Activated CD4-positive, alpha-beta T cell treated with anti-CD3 and anti-CD28 coated beads, Interleukin-2, amount 50 U/mL, for 16 hours (primary cell): ENCODE results near the gene KANK2.
"Not testable (repeated sequence)": the region's sequence is repeated elsewhere in the genome, so short reads cannot be mapped to it uniquely, and the experiment has no call there.

Experiments used
- DNase-seq: peaks from one replicate; pipeline ENCODE4 v3.0.0-alpha.2; 2020

Gene KANK2

DNA sequence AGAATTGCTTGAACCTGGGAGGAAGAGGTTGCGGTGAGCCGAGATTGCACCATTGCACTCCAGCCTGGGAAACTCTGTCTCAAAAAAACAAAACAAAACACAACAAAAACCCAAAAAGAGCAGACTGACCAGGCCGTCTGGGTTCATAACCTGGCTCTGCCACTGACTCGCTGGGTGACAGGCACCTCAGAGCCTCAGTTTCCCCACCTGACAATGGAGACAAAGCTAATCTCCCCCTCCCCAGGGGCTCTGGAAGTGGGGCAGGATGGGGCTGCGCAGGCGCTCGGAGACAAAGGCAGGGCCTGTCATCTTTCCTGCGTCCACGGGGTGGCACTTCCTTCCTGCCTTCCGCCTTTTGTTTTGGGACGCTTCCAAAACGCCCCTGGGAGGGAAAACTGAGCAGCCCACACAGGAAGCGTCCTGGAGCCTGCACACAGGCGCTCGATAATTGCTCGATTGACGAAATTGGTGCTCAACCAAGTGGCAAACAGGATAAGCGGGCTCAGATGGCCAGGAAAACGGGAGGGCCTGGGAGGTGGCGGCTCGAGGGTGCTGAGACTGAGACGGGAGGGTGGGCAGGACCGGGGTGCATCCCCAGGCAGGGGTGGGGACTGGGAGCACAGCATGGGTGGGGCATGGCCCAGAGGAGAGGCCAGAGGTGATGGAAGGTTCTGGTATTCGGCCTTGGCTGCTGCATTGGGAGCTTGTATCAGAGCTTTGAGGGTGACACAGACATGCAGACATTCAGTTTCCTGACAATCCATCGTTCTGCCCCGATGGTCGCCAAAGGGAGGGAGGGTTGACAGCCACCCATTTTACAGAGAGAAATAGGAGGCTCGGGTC lies 59.6 kb downstream of the KANK2 start:
- peak; percentile 54 for DNase-seq

- DNase-seq: no peak
These were observed 60.8 kb downstream of the KANK2 start for GRCh38 chr19:11136400-11137101.

DNA sequence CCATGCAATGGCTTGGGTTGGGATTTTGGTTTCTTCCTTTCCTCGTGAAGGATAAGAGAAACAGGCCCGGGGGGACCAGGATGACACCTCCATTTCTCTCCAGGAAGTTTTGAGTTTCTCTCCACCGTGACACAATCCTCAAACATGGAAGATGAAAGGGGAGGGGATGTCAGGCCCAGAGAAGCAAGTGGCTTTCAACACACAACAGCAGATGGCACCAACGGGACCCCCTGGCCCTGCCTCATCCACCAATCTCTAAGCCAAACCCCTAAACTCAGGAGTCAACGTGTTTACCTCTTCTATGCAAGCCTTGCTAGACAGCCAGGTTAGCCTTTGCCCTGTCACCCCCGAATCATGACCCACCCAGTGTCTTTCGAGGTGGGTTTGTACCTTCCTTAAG lies 65.9 kb downstream of the KANK2 start:
- no peak for DNase-seq

DNA sequence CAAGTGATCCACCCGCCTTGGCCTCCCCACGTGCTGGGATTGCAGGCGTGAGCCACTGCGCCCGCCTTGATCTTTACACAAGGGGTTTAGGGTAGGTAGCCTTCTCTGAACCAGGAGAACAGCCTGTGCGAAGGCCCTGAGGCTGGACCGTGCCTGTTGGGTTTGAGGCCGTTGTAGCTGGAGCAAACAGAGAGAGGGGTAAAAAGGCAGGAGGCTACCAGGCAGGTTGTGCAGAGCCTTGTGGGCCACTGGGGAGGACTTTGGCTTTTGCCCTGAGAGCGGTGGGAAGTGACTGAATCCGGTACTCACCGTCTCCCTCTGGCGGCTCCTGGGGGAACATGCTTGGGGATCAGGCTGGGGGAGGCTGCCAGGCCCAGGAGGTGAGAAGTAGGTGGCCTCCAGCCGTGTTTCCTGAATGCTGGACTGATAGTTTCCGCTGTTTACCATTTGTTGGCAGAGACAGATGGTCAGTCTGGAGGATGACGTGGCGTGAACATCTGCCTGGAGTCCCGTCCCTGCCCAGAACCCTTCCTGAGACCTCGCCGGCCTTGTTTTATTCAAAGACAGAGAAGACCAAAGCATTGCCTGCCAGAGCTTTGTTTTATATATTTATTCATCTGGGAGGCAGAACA lies 66.4 kb downstream of the KANK2 start:
- DNase-seq: peak; percentile 73

GRCh38 chr19:11127905-11128304 lies 69.4 kb downstream of the KANK2 start:
- DNase-seq: no peak

DNA sequence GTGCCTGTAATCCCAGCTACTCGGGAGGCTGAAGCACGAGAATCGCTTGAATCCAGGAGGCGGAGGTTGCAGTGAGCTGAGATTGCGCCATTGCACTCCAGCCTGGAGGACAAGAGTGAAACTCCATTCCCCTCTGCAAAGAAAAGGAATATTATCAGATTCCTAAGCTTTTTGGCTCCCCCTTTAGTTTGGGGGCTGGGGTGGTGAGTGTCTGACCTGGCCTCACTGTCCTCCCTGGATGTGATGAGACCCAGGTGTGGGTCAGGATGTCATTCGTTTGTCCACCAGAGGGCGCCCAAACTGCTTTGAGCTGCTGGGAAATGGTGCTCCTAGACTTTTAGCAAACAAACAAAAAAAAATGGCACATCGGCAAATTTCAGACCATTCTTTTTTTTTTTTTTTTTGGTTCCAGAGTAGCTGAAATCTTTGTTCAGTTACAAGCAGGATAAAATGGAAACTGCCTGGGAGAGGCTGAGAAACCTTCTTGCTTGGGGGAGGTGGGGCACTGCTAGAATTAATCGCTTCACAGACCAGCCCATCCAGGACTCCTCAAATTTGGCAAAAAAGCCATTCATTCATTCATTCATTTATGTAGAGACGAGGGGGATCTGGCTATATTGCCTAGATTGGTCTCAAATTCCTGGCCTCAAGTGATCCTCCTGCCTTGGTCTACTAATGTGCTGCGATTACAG lies 71.2 kb downstream of the KANK2 start:
- DNase-seq: peak; percentile 74

DNA sequence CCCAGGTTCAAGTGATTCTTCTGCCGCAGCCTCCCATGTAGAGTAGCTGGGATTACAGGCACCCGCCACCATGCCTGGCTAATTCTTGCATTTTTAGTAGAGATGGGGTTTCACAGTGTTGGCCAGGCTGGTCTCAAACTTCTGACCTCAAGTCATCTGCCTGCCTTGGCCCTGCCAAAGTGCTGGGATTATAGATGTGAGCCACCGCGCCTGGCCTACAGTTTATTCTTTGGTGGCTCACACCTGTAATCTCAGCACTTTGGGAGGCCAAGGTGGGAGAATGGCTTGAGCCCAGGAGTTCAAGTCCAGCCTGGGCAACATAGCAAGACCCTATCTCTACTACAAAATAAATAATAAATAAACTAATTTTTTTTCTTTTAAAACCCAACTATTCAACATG lies 73.2 kb downstream of the KANK2 start:
- DNase-seq: not testable (repeated sequence)

DNA sequence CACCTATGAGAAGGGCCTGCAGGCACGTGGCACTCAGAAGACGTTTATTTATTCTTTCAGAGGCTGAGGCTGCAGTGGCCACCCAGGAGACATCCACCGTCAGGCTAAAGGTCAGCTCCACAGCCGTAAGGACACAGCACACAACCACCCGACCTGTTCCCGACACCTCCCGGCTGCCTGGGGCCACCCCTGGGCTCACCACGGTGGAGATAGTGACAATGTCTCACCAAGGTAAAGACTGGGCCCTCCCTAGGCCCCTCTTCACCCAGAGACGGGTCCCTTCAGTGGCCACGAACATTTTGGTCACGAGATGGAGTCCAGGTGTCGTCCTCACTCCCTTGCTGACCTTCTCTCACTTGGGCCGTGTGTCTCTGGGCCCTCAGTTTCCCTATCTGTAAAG lies 74.2 kb downstream of the KANK2 start:
- no peak for DNase-seq

DNA sequence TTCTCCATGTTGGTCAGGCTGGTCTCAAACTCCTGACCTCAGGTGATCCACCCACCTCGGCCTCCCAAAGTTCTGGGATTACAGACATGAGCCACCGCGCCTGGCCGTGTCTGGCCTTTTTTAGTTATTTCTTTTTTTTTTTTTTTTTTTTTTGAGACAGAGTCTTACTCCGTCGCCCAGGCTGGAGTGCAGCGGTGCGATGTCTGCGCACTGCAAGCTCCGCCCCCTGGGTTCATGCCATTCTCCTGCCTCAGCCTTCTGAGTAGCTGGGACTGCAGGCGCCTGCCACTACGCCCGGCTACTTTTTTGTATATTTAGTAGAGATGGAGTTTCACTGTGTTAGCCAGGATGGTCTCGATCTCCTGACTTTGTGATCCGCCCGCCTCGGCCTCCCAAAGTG lies 75.4 kb downstream of the KANK2 start:
- not testable (repeated sequence) for DNase-seq

GRCh38 chr19:11116507-11116906 lies 80.8 kb downstream of the KANK2 start:
- DNase-seq: no peak

DNA sequence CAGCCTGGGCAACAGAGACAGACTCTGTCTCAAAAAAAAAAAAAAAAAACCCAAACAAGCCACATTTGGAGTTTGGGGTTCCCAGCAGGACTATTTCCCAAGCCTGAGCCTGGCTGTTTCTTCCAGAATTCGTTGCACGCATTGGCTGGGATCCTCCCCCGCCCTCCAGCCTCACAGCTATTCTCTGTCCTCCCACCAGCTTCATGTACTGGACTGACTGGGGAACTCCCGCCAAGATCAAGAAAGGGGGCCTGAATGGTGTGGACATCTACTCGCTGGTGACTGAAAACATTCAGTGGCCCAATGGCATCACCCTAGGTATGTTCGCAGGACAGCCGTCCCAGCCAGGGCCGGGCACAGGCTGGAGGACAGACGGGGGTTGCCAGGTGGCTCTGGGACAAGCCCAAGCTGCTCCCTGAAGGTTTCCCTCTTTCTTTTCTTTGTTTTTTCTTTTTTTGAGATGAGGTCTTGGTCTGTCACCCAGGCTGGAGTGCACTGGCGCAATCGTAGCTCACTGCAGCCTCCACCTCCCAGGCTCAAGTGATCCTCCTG lies 81.4 kb downstream of the KANK2 start:
- no peak for DNase-seq

DNA sequence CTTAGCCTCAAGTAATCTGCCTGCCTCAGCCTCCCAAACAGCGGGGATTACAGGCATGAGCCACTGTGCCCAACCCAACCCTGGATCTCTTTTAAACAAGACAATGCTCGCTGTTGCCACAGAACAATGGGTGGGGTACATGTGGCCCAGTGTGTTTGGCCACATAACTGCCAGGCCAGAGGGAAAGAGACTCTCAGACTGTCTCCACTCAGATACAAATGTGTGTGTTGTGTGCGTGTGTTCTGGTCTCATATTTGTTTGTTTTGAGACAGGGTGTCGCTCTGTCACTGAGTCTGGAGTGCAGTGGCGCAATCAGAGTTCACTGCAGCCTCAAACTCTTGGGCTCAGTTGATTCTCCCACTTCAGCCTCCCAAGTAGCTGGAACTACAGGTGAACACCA lies 82.3 kb downstream of the KANK2 start:
- DNase-seq: no peak
